Mucosa of gallbladder (tissue), 1 donor: ENCODE data around the gene TTC8. TPM values are rescaled to one million over a fixed set of nuclear protein-coding genes. Genes with fewer than 3 reads are reported as not detected.
A peak's percentile ranks its signal among the peaks of the same experiment; 100 is the strongest.
"Not testable (repeated sequence)": the region's sequence is repeated elsewhere in the genome, so short reads cannot be mapped to it uniquely, and the experiment has no call there.

Experiments
- DNase-seq: peaks from one replicate; pipeline ENCODE4 v3.0.0-alpha.2; 2020; ENCODE audit warnings: low spot score
- total RNA-seq: library from RNA; stranded (reverse); gene quantifications from one replicate; pipeline ENCODE4 v1.2.1, GENCODE V29; 2021
- donor health status: DM: no; HTN: no; CAD: no.

Gene TTC8
- 21.1 TPM for total RNA-seq

- peak; percentile 87 for DNase-seq
Observed at GRCh38 chr14:88824314-88825077, at the start of gene TTC8. TSS of gene TTC8 (plus strand) at chr14:88824651. CDS start at chr14:88824708, 57 bp downstream.

DNA sequence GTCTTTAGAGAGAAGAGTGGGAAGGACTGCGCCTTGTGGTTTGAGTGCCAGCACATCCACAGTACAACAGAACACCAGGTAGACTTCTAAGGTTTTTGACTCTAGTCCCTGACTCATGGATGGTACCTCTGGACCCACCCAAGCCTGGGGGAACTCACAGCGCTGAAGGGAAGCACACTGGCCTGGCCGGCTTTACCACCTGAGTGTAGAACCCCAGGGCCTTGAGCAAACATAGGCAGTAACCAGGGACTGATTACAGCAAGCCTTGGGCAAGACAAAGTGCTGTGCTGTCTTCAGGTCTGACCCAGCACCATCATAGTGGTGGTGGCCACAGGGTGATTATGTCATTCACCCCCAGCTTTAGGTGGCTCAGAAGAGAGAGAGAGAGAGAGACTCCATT lies 48.9 kb upstream of the TTC8 start:
- no peak for DNase-seq

DNA sequence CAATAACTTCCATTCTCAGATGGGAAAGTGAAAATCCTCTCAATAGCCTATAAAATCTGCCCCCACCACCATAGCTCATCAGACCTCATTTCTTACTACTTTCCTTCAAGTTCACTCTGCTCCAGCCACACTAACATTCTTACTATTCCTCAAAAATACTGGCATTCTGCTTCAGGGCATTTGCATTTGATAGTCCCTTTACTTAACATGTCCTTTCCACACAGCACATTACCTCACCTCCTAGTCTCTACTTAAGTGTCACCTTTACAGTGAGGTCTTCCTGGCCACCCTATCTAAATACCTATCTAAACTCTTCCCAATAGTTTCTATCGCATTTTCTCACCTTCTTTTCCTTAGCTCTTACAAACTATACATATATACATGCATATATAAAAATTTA lies 38.5 kb upstream of the TTC8 start:
- DNase-seq = no peak

GRCh38 chr14:88786715-88787114 lies 37.7 kb upstream of the TTC8 start:
- no peak for DNase-seq

GRCh38 chr14:88789573-88789972 lies 34.9 kb upstream of the TTC8 start:
- not testable (repeated sequence) for DNase-seq

- no peak for DNase-seq
Observed at GRCh38 chr14:88790501-88791251, 33.8 kb upstream of the TTC8 start.

DNA sequence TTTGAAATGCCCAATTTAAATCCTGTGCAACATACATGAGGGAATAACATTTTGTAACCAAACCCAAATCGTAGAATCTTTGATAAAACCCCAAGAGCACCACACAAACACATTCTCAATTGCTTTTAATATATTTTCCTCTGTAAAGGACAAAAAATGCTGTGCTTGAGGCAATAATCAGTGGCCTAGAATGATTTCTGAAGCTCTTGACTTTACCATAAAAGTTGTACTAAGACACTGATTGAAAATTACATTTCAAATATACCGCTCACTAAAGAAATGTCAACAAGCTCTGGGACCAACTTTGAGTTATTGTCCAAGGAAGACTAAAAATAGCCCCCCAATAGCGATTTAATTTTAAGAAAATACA lies 33.2 kb upstream of the TTC8 start:
- DNase-seq = no peak

DNA sequence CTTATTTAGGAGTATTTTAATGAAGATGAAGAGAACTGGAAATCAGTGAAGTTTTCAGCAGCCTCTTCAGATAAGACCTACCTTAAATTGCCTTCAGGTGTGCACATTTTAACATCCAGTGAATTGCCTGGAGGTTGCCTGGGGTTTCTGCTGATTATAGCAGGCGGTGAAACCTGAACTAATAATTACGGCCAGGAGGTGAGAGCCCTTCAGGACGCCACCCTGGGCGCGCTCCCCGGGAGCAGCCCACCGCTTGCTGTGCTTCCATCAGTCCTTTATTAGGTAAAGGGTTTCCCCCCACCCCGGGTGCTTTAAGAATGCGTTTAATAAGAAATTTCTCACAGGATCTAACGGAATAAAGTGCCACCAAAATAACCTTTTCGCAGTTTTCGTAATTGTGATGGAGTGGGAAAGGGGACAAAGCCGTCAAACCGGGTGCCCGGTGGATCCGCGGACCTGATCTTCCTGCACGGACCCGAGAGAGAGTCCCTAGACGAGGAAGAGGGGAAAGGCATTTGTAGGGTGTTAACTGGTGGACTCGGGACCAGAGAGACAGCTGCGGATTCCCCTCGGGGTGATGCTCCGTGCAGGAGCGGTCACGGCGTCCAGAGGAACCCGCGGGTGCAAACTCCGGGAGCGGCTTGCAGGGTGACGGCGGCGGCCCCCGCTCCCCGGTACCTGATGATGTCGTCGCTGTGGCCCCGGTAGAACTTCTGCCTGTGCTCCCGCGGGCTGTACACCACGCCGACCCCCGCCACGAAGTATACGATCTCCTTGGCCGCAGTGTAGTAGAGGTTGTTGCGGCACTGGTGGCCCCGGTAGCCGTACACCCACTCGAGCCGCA lies 32.6 kb upstream of the TTC8 start:
- DNase-seq = no peak

DNA sequence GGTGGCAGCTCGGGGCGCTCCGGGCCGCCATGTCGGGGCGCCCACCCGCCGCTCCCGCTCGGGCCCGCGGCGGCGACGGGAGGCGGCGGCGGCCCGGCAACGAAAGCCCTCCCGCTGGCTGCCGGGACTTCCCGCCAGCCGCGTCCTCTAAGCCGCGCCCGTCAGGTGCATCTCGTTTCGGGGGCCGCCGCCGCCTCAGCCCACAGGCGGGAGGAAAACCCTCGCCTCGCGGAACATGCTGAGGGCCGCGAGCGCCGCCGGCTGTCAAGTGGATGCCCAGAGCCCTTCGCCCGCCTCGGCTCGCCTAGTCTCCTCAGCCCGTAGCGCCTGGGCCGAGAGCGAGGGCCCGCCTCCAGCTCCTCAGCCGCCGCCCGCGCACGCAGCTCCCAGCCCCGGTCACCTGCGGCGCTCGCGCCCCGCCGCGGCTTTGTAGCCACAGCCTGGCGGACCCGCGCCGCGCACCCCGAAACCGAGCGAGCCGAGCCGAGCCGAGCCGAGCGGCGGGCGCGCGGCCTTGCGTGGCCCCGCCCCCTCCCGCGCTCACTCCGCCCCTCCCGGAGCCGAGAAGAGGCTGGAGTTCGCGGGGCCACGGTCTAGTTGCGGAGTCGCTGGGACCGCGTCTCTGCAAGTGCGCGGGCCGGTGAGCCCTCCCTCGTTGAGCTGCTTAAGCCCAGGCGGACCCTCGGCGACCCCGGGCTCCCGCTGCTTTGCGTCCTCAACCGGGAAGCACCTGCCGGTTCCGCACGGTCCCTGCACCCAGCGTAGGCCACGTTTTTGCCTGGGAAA lies 31.8 kb upstream of the TTC8 start, which contains the start of gene EML5:
Gene EML5 (minus strand): TSS at position 481 of the 786 bp plus-strand sequence. CDS start 450 bp downstream, at position 31.
- DNase-seq = peak; percentile 88

- DNase-seq = no peak
Observed at GRCh38 chr14:88793259-88793625, 31.2 kb upstream of the TTC8 start.

DNA sequence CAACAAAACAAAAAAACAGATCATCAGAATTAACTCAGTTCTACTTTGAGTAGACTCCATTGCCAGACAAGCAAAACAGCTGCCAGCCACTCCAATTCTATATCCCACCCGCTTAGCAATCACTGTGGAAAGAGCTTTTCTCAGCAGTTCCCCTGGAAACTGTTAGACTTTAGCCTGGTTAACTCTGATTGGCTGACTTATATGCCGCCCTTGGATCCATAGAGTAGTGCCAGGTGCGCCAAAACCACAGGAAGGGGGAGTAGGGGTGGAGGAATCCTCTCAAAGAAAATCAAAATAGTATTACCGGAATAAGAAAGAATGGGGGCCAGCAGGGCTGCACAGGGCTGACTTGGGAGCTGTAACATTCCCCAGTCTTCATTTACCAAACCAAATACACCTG lies 26.3 kb upstream of the TTC8 start:
- no peak for DNase-seq

DNA sequence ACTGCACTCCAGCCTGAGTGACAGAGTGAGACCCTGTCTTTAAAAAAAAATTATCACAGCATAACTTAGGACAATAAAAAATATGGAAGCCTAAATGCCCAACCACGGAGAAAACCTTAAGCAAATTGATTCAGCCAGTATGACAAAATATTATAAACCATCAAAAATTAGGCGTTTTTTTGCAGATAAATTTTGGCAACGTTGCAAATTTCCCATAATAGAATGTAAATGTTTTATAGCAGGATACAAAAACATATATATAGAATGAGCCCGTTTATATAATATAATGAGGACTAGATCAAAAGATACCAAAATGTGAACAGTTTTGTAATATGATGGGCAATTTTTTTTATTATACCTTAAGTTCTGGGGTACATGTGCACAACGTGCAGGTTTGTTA lies 24.9 kb upstream of the TTC8 start:
- no peak for DNase-seq

DNA sequence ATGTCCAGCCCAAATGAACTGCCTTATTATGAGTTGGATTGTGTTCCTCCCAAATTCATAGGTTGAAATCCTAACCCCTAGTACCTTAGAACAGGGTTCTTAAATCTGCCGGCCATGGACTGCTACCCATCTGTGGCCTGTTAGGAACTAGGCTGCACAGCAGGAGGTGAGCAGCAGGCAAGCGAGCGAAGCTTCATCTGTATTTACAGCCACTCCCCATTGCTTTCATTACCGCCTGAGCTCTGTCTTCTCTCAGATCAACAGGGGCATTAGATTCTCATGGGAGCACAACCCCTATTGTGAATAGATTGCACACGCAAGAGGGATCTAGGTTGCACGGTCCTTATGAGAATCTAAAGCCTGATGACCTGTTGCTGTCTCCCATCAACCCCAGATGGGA lies 21.9 kb upstream of the TTC8 start:
- no peak for DNase-seq

DNA sequence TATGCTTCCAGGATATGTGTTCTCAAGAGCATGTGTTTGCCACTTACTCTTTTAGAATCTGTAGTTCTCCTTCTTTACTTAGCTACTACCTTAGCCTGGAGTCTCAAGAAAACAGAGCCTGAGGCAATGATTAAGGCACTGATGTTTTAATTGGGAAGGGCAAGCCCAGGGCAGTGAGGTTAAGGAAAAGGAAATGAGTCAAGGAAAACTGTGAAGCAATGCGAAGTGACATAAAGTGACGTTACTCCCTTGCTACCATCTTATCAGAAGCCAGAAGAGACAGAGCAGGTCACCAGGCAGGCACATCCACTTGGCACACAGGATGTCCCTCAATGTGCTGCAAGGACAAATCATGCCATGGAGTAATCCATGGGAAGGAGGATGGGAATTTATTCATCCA lies 20.4 kb upstream of the TTC8 start:
- no peak for DNase-seq

DNA sequence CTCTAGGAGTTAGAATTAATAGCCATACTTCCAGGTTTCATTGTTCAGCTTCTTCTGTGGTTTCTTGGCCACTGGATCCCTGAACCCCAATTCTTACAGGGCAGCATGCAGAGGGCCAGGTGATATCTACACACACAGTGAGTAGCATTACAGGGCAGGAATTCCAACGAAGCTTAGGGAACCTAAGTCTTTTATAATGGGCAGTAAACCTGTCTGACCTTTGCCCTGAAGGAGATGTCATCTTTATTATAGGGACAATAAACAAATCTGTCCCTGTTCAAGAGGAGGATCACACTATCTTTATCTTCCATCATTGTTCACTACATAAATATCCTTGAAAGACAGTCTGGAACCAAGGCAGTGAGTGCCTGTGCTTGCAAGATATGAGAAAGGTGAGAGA lies 20.0 kb upstream of the TTC8 start:
- DNase-seq = no peak

- DNase-seq = no peak
Observed at GRCh38 chr14:88808359-88808758, 16.1 kb upstream of the TTC8 start.

GRCh38 chr14:88815980-88816379 lies 8.5 kb upstream of the TTC8 start:
- no peak for DNase-seq

DNA sequence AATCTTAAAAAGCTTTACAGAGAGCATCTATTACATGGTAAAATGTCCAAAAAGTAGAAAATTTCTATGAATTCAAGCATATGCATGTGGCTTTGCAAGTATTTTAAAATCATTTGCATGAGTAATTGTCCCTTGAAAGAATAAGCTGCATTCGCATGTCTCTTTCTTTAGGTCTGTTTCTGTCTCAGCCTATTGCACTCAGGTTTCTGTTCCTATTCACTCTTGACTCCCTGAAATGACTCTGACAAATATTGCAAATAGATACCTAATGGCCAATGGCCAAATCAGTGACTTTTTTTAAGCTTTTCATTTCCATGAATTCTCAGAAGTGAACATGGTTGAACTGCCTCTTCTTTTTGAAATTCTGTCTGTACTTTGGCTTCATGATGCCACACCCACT lies 6.4 kb upstream of the TTC8 start:
- DNase-seq = no peak

DNA sequence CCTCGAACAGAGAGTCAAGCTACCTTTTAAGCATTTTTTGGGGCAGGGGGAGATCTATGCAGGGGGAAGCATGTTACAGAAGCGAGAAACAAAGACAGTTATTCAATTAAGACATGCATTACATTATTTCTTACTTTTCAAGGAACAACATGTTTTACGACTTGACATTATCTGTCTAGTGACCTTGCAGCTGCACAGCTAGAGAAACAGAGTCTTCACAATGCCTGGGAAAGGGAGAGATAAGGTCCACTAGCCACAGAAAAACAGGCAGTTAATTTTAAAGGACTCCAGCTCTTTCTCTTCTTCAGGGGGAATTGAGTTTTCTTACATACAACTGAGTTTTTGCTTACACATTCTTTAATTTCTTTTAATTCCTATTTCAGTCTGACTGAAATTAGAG lies 4.8 kb upstream of the TTC8 start:
- not testable (repeated sequence) for DNase-seq

DNA sequence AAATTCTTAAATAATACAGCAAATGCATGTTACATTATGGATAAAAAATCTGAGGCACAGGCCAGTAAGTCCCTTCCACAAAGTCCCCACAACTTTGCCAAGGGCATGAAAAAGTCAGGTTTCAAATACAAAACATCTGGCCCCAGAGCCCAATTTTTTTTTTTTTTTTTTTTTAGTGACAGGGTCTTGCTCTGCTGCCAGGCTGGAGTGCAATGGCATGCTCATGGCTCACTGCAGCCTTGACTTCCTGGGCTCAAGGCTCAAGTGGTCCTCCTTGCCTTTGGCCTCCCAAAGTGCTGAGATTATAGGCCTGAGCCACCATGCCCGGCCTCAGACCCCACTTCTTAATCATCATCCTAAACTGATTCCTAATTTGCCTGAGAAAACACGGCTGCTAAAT lies 3.1 kb upstream of the TTC8 start:
- DNase-seq = no peak

- DNase-seq = no peak
Observed at GRCh38 chr14:88821888-88822287, 2.6 kb upstream of the TTC8 start.

DNA sequence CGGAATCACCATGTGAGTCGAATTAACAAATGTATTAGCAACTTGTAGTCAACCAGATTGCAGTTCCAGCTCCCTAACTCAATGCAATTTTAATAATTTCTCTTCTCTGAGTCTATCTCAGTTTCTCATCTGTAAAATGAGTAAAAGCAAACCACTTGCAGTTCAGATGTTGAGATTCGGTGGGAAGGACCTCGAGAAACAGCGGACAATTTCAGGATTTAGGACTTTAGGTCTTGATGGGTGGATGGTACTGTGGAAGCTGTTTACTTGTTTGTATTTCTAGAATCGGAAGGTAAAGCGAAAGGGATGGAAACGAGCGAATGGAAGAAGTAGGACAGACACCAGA lies 510 bp upstream of the TTC8 start:
- no peak for DNase-seq
